ENCODE results near the gene MPRIP.

MPRIP gene

DNA sequence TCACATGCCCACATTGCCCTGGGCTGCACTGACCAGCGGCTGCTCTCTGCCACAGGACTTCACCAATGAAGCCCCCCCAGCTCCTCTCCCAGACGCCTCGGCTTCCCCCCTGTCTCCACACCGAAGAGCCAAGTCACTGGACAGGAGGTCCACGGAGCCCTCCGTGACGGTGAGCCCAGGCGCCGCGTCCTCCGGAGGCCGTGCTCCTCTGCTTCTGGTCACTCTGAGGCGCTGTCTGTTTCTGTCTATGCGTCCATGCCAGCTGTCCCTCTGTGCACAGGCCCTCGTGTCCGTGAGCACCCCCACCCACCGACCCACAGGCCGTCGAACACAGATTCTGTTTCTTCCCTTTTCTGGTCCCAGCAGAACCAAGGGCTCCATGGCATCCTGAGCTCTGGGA is 101.2 kb downstream of the MPRIP start:
- peaks cover 3% of the 10 kb centered on the region for H3K4me1 Mint-ChIP-seq (ENCODE audit: low read depth)
- H3K4me3 Mint-ChIP-seq: no peak overlapping the region
- H3K9me3 Mint-ChIP-seq: no peaks in the 10 kb centered on the region
- no peak overlapping the region for H3K27ac Mint-ChIP-seq
- peaks cover 22% of the 10 kb centered on the region for H3K36me3 Mint-ChIP-seq (ENCODE audit: low read depth)
- no peaks in the 10 kb centered on the region for H3K27me3 Mint-ChIP-seq

DNA sequence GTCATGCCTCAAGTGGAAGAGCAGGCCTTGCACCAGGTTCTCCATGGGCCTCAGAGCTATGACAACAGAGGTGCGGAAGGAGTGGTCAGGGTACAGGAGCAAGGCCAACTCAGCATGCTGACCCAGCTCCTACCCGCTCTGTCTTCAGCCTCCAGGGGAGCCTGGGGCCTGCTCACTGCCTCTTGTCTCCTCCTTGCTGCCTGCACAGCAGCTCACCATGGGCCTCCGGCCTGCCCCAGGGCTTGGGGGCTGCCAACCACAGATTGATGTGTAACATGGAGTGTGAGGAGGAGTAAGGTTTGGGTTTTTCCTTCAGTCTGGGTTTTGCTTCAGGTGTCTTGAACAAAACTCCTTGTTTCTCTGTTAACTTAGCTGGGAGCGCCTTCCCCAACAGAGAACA is 101.8 kb downstream of the MPRIP start:
- Mint-ChIP-seq H3K27ac (no peak overlapping the region), H3K27me3 (no peaks in the 10 kb centered on the region), H3K4me1 (ENCODE audit: low read depth) (peaks cover 3% of the 10 kb centered on the region), H3K9me3 (no peaks in the 10 kb centered on the region), H3K4me3 (no peak overlapping the region), H3K36me3 (ENCODE audit: low read depth) (peaks cover 22% of the 10 kb centered on the region)

DNA sequence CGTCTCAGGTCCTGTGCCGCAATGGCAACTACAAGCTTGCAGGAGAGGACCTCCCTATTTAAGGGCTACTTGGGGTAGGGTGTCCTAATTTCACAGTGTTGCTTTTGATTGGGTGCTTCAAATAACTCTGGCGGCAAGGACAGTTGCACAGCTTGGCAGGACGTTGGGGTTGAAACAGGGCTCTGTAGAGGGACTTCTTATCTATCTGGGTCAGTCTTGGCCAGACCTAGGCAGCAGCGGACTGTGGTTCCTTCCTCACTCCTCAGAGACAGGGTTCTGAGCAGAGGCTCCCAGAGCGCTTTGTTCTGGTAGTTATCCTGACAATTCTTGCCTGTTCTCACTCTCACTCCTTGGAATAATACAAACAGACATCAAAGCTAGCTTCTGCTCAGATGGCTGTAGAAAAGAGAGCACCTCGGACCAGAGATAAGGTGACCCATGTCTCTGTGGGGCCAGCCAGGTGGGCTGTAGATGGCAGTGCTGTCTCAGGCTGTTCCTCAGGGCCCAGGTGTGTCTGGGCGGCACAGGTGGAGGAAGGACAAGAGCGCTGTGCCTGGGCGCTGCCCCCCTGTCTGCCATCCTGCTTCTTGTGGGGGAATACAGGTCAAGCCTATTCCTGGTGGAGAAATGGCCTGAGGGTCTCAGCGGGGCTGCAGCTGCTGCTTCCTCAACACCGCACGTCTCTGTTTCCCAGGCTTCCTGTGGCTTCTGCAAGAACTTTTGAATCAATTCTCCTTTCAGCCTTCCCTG is 102.8 kb downstream of the MPRIP start:
- no peak overlapping the region for H3K4me3 Mint-ChIP-seq
- H3K36me3 Mint-ChIP-seq (ENCODE audit: low read depth): peaks cover 26% of the 10 kb centered on the region
- H3K27ac Mint-ChIP-seq: no peak overlapping the region
- no peaks in the 10 kb centered on the region for H3K9me3 Mint-ChIP-seq
- H3K27me3 Mint-ChIP-seq: no peaks in the 10 kb centered on the region
- peaks cover 8% of the 10 kb centered on the region for H3K4me1 Mint-ChIP-seq (ENCODE audit: low read depth)

DNA sequence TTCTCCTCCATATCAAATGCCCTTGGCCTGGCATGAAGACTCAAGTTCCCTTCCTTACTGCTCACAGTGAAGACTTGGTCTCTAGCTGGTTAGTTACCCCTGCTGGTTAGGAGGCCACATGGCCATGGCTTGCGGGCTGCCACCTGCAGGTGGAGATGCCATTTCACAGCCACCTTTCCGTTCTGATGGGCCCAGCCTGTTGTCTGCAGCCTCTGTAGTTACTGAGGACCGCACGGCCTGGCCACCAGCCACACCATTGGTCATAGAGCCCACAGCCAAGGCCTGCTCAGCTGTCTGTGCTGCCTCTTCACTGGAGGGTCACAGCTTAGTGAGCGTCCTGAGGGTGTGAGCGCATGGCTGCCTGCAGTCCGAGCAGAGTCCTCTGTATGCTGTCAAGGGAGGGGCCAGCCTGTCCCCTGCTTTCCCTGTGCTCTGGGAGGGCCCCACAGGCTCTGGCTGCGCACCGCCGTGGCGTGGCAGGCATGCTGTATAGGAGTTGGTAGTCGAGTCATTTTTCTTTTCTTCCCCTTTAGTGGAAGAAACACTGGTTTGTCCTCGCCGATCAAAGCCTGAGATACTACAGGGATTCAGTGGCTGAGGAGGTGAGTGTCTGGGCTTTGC is 104.6 kb downstream of the MPRIP start:
- Mint-ChIP-seq H3K4me3 (no peak overlapping the region), H3K36me3 (ENCODE audit: low read depth) (peaks cover 23% of the 10 kb centered on the region), H3K4me1 (ENCODE audit: low read depth) (peaks cover 18% of the 10 kb centered on the region), H3K9me3 (no peaks in the 10 kb centered on the region), H3K27ac (no peak overlapping the region), H3K27me3 (no peaks in the 10 kb centered on the region)

DNA sequence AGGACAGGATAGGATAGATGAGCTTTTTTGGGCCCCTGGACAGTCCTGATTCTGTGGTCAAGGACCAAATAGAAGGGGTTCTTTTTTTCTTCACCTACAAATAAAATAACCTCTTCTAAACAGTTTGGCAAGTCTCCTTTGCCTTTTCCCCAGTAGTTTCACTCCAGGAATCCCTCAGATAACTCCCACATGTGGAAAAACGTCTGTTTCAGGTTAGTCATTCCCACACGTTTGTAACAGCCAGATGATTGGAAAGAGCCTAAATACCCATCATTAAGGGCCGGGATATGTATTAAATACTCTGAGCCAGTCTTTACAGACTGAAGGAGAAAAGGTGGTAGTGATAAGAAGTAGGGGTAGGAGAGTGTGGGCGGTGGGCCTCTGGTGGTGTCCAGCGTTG is 105.6 kb downstream of the MPRIP start:
- no peak overlapping the region for H3K4me3 Mint-ChIP-seq
- H3K27ac Mint-ChIP-seq: no peak overlapping the region
- no peaks in the 10 kb centered on the region for H3K9me3 Mint-ChIP-seq
- H3K4me1 Mint-ChIP-seq (ENCODE audit: low read depth): peaks cover 25% of the 10 kb centered on the region
- no peaks in the 10 kb centered on the region for H3K27me3 Mint-ChIP-seq
- peaks cover 25% of the 10 kb centered on the region for H3K36me3 Mint-ChIP-seq (ENCODE audit: low read depth)

DNA sequence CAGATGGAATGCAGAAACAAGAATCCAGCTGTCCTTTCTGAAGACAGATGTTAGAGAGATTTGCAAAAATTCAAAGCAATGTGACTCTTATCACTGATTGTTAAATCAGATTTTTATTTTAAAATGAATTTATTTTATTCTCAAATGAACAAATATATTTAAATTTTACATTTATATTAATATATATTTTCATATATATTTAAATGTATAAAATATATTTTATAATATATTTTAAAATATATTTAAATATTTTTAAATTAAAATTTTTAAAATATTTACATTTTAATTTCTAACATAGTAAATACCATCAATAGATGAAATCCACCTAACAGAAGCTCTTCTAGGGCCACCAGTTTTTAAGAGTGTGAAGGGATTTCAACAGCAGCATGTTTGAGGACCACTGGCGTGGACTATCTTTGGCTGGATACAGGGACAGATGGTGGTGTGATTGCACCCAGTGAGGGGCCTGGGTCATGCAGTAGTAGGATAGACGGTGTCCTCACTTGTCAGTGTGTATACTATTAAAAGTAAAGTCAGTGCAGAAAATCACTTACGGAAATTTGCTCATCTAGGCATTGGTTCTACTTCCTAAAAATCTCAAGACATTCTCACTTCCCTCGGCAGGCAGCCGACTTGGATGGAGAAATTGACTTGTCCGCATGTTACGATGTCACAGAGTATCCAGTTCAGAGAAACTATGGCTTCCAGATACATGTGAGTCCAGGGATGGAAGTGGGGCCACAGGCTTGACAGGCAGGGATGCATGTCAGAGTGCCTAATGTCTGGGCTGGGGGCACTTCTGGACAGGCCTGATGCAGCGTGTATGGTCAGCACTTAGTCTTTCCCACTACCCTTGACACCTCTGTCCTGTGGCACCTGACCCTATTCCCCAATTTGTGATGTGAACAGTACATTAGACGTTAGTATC is 107.5 kb downstream of the MPRIP start:
- Mint-ChIP-seq H3K4me1 (ENCODE audit: low read depth) (peaks cover 39% of the 10 kb centered on the region), H3K36me3 (ENCODE audit: low read depth) (peaks cover 42% of the 10 kb centered on the region), H3K4me3 (no peak overlapping the region), H3K9me3 (no peaks in the 10 kb centered on the region), H3K27me3 (no peaks in the 10 kb centered on the region), H3K27ac (no peak overlapping the region)

DNA sequence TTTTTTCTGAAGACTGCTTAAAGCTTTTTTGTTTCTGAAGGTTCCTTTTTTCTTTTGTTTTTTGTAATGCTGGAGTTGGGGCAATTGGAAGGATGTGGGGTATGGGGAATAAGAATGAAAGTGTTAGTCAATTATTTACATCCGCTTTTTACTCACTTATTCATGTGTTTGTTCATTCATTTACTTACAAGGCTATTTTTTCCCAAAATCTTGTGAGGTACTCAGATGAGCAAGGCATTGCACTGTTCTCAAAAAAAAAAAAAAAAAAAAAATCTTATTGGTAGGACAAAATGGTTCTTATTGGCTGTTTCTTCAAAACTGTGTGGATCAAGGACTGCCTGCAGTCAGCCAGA is 108.2 kb downstream of the MPRIP start:
- Mint-ChIP-seq H3K27ac (no peak overlapping the region), H3K9me3 (no peaks in the 10 kb centered on the region), H3K4me1 (ENCODE audit: low read depth) (peaks cover 41% of the 10 kb centered on the region), H3K36me3 (ENCODE audit: low read depth) (peaks cover 42% of the 10 kb centered on the region), H3K27me3 (no peaks in the 10 kb centered on the region), H3K4me3 (no peak overlapping the region)

DNA sequence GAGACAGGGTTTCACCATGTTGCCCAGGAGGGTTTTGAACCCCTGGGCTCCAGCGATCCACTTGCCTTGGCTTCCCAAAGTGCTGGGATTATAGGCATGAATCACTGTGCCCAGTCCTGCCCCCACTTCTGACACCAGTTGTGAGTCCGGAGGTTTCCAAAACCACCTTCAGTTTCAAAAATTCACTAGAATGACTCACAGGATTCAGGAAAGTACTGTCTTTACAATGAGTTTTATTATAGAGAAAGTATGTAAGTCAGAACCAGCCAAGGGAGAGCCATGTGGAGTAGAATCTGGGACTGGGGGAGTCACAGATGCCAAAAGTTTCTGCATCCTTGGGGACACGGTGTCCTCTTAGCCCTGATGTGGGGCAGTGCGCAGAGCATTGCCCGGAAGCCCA is 108.8 kb downstream of the MPRIP start:
- no peaks in the 10 kb centered on the region for H3K9me3 Mint-ChIP-seq
- H3K36me3 Mint-ChIP-seq (ENCODE audit: low read depth): peaks cover 46% of the 10 kb centered on the region
- H3K27me3 Mint-ChIP-seq: no peaks in the 10 kb centered on the region
- no peak overlapping the region for H3K4me3 Mint-ChIP-seq
- peak overlapping the region; percentile 57 for H3K27ac Mint-ChIP-seq
- H3K4me1 Mint-ChIP-seq (ENCODE audit: low read depth): peaks cover 41% of the 10 kb centered on the region

DNA sequence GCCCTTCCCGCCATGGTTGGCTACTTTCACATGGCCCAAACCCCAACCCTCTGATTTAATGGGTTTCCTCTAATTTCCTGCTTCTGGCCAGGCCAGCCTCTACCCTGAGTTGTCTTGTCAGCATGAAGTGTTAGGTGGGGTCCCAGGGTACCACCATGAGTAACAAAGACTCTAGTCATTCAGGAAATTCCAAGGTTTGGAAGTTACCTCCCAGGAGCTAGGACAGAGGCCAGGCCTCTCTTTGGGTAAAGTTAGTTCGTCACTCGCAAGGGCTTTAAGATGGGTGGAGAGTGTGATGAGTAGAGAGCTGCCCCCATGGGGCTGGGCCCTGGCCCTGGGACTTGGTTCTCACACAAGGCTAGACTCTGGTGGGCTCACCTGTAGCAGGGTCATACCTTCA is 109.3 kb downstream of the MPRIP start:
- Mint-ChIP-seq H3K9me3 (no peaks in the 10 kb centered on the region), H3K4me1 (ENCODE audit: low read depth) (peaks cover 41% of the 10 kb centered on the region), H3K36me3 (ENCODE audit: low read depth) (peaks cover 46% of the 10 kb centered on the region), H3K4me3 (no peak overlapping the region), H3K27ac (peak overlapping the region; percentile 57), H3K27me3 (no peaks in the 10 kb centered on the region)

DNA sequence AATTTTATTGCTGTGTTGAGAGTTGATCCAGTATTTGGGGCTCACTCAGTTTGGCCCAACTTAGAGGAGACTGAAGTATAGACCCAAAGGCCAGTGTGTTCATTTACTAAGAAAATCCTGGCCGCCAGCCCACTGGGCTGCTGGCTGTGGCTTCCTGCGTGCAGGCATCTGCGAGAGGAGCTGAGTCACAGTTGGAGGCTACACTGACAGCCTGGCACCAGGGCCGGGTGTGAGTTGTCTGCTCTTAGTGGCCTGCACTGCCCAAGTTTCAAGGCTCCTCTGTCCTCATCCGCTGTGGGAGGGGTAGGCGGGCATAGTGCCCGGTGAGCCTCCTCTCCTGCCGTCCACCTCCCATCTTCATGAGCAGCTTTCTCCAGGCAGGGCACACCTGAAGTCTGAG is 109.7 kb downstream of the MPRIP start:
- Mint-ChIP-seq H3K36me3 (ENCODE audit: low read depth) (peaks cover 46% of the 10 kb centered on the region), H3K4me3 (no peak overlapping the region), H3K27ac (peak overlapping the region; percentile 57), H3K9me3 (no peaks in the 10 kb centered on the region), H3K4me1 (ENCODE audit: low read depth) (peaks cover 41% of the 10 kb centered on the region), H3K27me3 (no peaks in the 10 kb centered on the region)

DNA sequence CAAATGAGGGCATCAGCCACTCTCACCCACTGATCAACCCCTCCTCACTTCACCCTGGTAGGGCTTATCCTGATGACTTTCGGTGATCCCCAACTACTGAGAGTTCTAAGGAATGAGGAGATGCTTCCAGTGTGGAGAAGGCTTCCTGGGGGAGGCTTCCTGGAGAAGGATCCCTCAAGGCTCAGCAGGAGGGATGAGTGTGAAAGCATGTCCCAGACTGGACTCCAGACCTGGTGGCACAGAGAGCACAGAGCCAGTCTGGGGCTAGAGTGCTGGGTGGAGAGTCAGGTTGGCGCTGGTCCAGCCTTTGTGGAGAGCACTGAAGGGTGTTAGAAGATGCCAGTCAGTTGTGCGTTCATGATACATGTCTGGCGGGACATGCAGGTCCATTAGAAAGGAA is 110.1 kb downstream of the MPRIP start:
- Mint-ChIP-seq H3K27ac (peak overlapping the region; percentile 1), H3K9me3 (no peaks in the 10 kb centered on the region), H3K27me3 (no peaks in the 10 kb centered on the region), H3K36me3 (ENCODE audit: low read depth) (peaks cover 45% of the 10 kb centered on the region), H3K4me3 (no peak overlapping the region), H3K4me1 (ENCODE audit: low read depth) (peaks cover 41% of the 10 kb centered on the region)

DNA sequence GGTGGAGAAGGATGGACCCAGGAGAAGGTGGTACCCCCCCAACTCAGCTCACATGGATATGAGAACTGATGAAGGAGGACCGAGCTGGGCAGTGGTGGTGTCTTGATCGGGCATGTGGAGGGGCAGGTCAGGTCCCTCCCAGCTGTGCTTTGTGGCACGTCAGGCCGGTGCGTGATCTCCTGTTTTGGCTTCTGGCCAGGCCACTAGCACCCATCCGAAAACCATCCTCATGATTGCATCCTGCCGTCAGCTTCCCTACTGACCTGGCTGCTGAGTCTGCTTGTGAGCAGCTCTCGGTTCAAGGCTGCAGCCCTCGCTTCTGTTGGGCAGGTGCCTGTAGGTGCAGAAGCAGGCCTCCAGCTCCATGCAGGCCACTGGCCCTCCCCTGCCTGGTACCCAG is 110.8 kb downstream of the MPRIP start:
- Mint-ChIP-seq H3K4me1 (ENCODE audit: low read depth) (peaks cover 41% of the 10 kb centered on the region), H3K9me3 (no peaks in the 10 kb centered on the region), H3K27ac (no peak overlapping the region), H3K27me3 (no peaks in the 10 kb centered on the region), H3K36me3 (ENCODE audit: low read depth) (peaks cover 41% of the 10 kb centered on the region), H3K4me3 (no peak overlapping the region)

DNA sequence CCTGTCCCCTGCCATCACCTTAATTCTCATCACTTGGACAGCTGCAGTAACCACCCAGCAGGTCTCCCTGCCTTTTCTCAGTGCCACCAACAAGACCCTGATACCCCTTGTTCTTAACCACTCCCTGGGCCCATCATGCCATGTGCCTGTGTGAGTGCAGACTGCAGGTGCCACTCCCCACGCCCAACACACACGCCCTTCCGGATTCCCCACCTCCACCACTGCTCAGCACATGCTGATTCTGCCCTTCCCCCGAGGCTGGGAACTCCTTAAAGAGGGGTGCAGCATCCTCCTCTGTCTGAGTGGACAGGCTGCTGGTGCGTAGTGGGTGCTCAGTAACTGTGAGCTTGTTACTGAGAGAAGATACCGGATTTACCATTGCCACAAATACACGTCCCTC is 111.5 kb downstream of the MPRIP start:
- H3K27ac Mint-ChIP-seq: no peak overlapping the region
- no peaks in the 10 kb centered on the region for H3K27me3 Mint-ChIP-seq
- no peak overlapping the region for H3K4me3 Mint-ChIP-seq
- peaks cover 40% of the 10 kb centered on the region for H3K36me3 Mint-ChIP-seq (ENCODE audit: low read depth)
- no peaks in the 10 kb centered on the region for H3K9me3 Mint-ChIP-seq
- peaks cover 41% of the 10 kb centered on the region for H3K4me1 Mint-ChIP-seq (ENCODE audit: low read depth)

DNA sequence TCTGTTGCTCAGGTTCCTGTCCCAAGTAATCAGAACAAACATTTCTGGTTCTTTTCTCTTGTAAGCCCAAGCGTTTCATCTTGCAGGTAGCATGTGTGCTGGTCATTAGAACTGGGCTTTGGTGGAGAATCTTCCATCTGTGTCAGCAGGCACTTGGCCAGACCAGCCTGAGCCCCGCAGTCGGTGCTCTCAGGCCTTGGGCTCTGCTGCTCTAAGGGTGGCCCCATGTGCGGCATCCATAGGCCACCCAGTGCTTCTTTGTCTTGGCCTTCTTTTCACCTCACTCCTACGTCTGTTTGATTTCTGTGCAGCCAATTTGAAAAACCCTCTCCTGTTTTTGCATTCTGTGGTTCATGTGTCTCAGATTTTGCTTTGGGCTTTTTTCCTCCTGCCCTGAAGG is 112.3 kb downstream of the MPRIP start:
- Mint-ChIP-seq H3K4me3 (no peak overlapping the region), H3K36me3 (ENCODE audit: low read depth) (peaks cover 42% of the 10 kb centered on the region), H3K4me1 (ENCODE audit: low read depth) (peaks cover 41% of the 10 kb centered on the region), H3K9me3 (no peaks in the 10 kb centered on the region), H3K27me3 (no peaks in the 10 kb centered on the region), H3K27ac (peak overlapping the region; percentile 12)

DNA sequence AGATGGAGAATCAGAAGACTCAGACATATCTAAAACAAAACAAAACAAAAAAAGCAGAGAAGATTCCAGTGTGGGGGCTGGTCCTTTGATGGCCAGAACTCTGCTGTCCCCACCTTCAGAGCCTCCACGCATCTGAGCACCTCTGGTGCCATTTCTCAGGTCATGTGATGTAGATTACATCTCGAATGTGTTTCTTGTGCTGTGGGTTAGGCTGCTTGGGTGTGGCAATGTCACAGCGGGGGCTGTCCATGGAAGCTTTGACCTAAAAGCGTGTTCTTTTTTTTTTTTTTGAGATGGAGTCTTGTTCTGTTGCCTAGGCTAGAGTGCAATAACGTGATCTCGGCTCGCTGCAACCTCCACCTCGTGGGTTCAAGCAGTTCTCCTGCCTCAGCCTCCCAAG is 112.7 kb downstream of the MPRIP start:
- Mint-ChIP-seq H3K4me3 (no peak overlapping the region), H3K4me1 (ENCODE audit: low read depth) (peaks cover 38% of the 10 kb centered on the region), H3K27ac (peak overlapping the region; percentile 12), H3K36me3 (ENCODE audit: low read depth) (peaks cover 43% of the 10 kb centered on the region), H3K27me3 (no peaks in the 10 kb centered on the region), H3K9me3 (no peaks in the 10 kb centered on the region)
